HL-60 (cell line): Measurements from ENCODE around the gene PAPPA2.

Experiments
- DNase-seq, 2 experiments: peaks; one replicate each; pipeline ENCODE4 v3.0.0-alpha.2; 2010 to 2020; ENCODE audit warnings: low read depth in 1 of 2, low spot score in 1 of 2
- H3K27ac ChIP-seq: fragments of 250-450 bp; sonication (Bioruptor Pico); replicated peaks from 2 replicates; pipeline ENCODE4 v1.5.1; 2020; ENCODE audit warnings: mild to moderate bottlenecking, moderate library complexity
- H3K27me3 ChIP-seq: fragments of 250-450 bp; sonication (Bioruptor Pico); 2 replicates; pipeline ENCODE4 v1.5.1; 2021; ENCODE audit warnings: mild to moderate bottlenecking, moderate library complexity; ENCODE audit not compliant: insufficient read depth, poor library complexity, severe bottlenecking
- H3K4me3 ChIP-seq: replicated peaks from 2 replicates; pipeline ENCODE4 v1.5.1; 2011; ENCODE audit warnings: mild to moderate bottlenecking, control low read depth, low read length; ENCODE audit not compliant: insufficient read depth
- GABPA ChIP-seq: IDR thresholded peaks from 2 replicates; pipeline ENCODE4 v1.6.1; 2012; ENCODE audit warnings: low read depth
- POLR2AphosphoS5 ChIP-seq: IDR thresholded peaks from 2 replicates; pipeline ENCODE4 v1.6.1; 2012; ENCODE audit warnings: low read depth
- REST ChIP-seq: IDR thresholded peaks from 2 replicates; pipeline ENCODE4 v1.6.1; 2012; ENCODE audit warnings: low read depth; ENCODE audit not compliant: insufficient replicate concordance
- SPI1 ChIP-seq: IDR thresholded peaks from 2 replicates; pipeline ENCODE4 v1.6.1; 2012; ENCODE audit warnings: low read depth, mild to moderate bottlenecking, borderline replicate concordance
- TF ChIP-seq, protein P1 (sequence below): IDR thresholded peaks from one replicate; pipeline ENCODE4 v1.5.1; 2011; ENCODE audit warnings: low read length, control low read depth, inconsistent platforms; ENCODE audit not compliant: insufficient read depth

Gene PAPPA2

DNA sequence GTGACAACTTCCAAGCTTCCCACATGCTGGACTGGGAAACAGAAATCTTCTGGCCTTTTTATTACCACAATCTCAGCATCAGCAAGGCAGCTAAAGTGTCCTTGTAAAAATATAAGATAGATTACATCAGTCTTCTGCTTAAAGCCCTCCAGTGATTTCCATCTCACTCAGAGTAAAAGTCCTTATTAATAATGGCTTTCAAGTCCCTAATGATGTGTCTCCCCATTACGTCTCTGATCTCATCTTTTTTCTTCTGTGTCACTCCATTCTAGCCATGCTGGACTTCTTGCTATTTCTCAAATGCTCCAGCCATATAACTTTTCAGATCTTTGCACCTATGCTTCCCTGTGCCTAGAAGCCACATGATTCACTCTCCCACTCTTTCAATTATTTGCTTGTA, 22.1 kb downstream of the PAPPA2 start:
- TF ChIP-seq POLR2AphosphoS5 (no peak), SPI1 (no peak)
- no peak overlapping the region for H3K4me3 ChIP-seq
- no peak for DNase-seq
- H3K27ac ChIP-seq: no peak overlapping the region
- H3K27me3 ChIP-seq: no peaks in the 10 kb centered on the region

GRCh38 chr1:176494436-176494835, 31.5 kb downstream of the PAPPA2 start:
- H3K27me3 ChIP-seq: no peaks in the 10 kb centered on the region
- DNase-seq: no peak
- no peak overlapping the region for H3K27ac ChIP-seq
- TF ChIP-seq REST (no peak), SPI1 (no peak), POLR2AphosphoS5 (no peak), GABPA (no peak)
- TF ChIP-seq, protein P1, sequence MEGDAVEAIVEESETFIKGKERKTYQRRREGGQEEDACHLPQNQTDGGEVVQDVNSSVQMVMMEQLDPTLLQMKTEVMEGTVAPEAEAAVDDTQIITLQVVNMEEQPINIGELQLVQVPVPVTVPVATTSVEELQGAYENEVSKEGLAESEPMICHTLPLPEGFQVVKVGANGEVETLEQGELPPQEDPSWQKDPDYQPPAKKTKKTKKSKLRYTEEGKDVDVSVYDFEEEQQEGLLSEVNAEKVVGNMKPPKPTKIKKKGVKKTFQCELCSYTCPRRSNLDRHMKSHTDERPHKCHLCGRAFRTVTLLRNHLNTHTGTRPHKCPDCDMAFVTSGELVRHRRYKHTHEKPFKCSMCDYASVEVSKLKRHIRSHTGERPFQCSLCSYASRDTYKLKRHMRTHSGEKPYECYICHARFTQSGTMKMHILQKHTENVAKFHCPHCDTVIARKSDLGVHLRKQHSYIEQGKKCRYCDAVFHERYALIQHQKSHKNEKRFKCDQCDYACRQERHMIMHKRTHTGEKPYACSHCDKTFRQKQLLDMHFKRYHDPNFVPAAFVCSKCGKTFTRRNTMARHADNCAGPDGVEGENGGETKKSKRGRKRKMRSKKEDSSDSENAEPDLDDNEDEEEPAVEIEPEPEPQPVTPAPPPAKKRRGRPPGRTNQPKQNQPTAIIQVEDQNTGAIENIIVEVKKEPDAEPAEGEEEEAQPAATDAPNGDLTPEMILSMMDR: no peak
- no peak overlapping the region for H3K4me3 ChIP-seq

GRCh38 chr1:176499671-176500070, 36.7 kb downstream of the PAPPA2 start:
- TF ChIP-seq, protein P1: no peak
- TF ChIP-seq REST: no peak
- TF ChIP-seq POLR2AphosphoS5: no peak
- TF ChIP-seq SPI1: no peak
- TF ChIP-seq GABPA: no peak
- Histone ChIP-seq H3K27ac (no peak overlapping the region), H3K27me3 (peaks cover 9% of the 10 kb centered on the region), H3K4me3 (no peak overlapping the region)
- no peak for DNase-seq

DNA sequence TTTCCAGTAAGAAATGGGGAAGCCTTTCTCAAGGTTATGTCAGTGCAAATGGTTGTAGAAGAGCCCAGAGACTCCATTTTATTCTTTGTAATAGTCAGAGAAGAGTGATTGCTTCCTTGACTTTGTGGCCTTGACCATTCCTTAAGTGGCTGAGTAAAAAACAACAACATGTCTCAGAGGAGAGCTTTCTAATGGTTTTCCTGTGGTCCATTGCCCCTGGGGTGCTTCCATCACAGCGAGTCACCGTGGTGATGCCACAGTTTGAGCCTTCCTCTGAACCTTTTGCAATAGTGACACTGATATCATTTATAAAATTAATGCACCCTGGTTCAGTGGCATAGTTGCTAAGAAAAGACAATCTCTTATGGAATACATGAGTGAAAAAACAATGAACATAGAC, 38.6 kb downstream of the PAPPA2 start:
- peaks cover 17% of the 10 kb centered on the region for H3K27me3 ChIP-seq
- H3K27ac ChIP-seq: no peak overlapping the region
- no peak for DNase-seq
- no peak overlapping the region for H3K4me3 ChIP-seq
- TF ChIP-seq, protein P1: no peak
- TF ChIP-seq SPI1 (no peak), POLR2AphosphoS5 (no peak), GABPA (no peak), REST (no peak)
